Amygdala (tissue), 56 donors: Measurements from ENCODE around the gene DPY19L3.
"Not testable (repeated sequence)": the region's sequence is repeated elsewhere in the genome, so short reads cannot be mapped to it uniquely, and the experiment has no call there.

Experiments
- DNase-seq, 56 donors: peaks; one replicate each; lab custom pipeline; 2025; lab: John Stamatoyannopoulos, UW

The DPY19L3 gene

GRCh38 chr19:32437096-32437495, 31.5 kb downstream of the DPY19L3 start:
- no peak for DNase-seq

GRCh38 chr19:32438751-32439150, 33.2 kb downstream of the DPY19L3 start:
- DNase-seq = no peak

- DNase-seq = no peak
Observed at GRCh38 chr19:32442650-32443049, 37.1 kb downstream of the DPY19L3 start.

GRCh38 chr19:32447534-32447933, 42.0 kb downstream of the DPY19L3 start:
- not testable (repeated sequence) for DNase-seq

GRCh38 chr19:32448026-32448425, 42.5 kb downstream of the DPY19L3 start:
- DNase-seq = no peak

- no peak for DNase-seq
Observed at GRCh38 chr19:32450217-32450616, 44.6 kb downstream of the DPY19L3 start.

- no peak for DNase-seq
Observed at GRCh38 chr19:32453736-32454135, 48.2 kb downstream of the DPY19L3 start.

GRCh38 chr19:32456406-32456805, 50.8 kb downstream of the DPY19L3 start:
- DNase-seq = no peak

- DNase-seq = no peak
Observed at GRCh38 chr19:32457571-32458158, 52.1 kb downstream of the DPY19L3 start.

GRCh38 chr19:32458500-32459123, 53.0 kb downstream of the DPY19L3 start:
- no peak for DNase-seq

GRCh38 chr19:32459204-32459865, 53.8 kb downstream of the DPY19L3 start:
- no peak for DNase-seq

- no peak for DNase-seq
Observed at GRCh38 chr19:32460476-32460875, 54.9 kb downstream of the DPY19L3 start.

- no peak for DNase-seq
Observed at GRCh38 chr19:32464279-32464678, 58.7 kb downstream of the DPY19L3 start.

- no peak for DNase-seq
Observed at GRCh38 chr19:32465176-32465575, 59.6 kb downstream of the DPY19L3 start.

- no peak for DNase-seq
Observed at GRCh38 chr19:32469795-32470194, 64.2 kb downstream of the DPY19L3 start.

GRCh38 chr19:32471095-32471494, 65.5 kb downstream of the DPY19L3 start:
- peak in 12 of 56 donors; percentile 7 to 34 (median 13) for DNase-seq

- DNase-seq = no peak
Observed at GRCh38 chr19:32471811-32472210, 66.2 kb downstream of the DPY19L3 start.

GRCh38 chr19:32475141-32476031, 69.8 kb downstream of the DPY19L3 start:
- DNase-seq = peak in 2 of 56 donors; percentile 4 to 12

- no peak for DNase-seq
Observed at GRCh38 chr19:32476032-32476350, 70.4 kb downstream of the DPY19L3 start.

GRCh38 chr19:32480321-32480720, 74.8 kb downstream of the DPY19L3 start:
- DNase-seq = no peak

- DNase-seq = no peak
Observed at GRCh38 chr19:32483574-32483973, 78.0 kb downstream of the DPY19L3 start.
